GM21529 (cell line): Measurements from ENCODE around the gene SUV39H1.
"Not testable (repeated sequence)": the region's sequence is repeated elsewhere in the genome, so short reads cannot be mapped to it uniquely, and the experiment has no call there.

Experiments used
- ATAC-seq: cut with Tn5 transposase; IDR thresholded peaks from one replicate; pipeline ENCODE4 v1.9.1; 2021; ENCODE audit not compliant: unreplicated experiment

Gene SUV39H1

GRCh38 chrX:48696301-48696908 is at the start of gene SUV39H1:
TSS of gene SUV39H1 (plus strand) at chrX:48696734. CDS start at chrX:48696785, 51 bp downstream.
- peak; percentile 83 for ATAC-seq

DNA sequence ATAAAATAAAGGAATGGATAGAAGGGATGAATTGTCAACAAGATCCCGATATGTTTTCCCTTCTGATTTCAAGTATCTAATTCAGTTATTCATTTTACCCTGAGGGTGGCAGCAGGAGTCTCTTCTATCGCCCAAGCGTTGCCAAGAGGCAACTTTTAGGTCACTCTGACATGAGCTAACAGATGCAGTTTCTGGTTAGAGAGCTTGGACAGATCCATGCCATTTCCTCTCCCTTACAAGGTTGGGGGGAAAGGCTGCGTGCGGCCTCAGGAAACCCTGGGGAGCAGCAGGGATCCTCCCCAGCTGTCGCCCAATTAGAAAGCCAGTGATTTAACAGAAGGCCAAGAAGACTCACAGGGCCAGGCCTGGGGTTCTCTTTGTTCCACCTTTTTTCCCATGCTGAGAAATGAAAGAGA is 48.2 kb upstream of the SUV39H1 start:
- ATAC-seq = no peak

- ATAC-seq = no peak
Measured at GRCh38 chrX:48649102-48649501, 47.4 kb upstream of the SUV39H1 start.

- not testable (repeated sequence) for ATAC-seq
Measured at GRCh38 chrX:48652055-48652579, 44.4 kb upstream of the SUV39H1 start.

DNA sequence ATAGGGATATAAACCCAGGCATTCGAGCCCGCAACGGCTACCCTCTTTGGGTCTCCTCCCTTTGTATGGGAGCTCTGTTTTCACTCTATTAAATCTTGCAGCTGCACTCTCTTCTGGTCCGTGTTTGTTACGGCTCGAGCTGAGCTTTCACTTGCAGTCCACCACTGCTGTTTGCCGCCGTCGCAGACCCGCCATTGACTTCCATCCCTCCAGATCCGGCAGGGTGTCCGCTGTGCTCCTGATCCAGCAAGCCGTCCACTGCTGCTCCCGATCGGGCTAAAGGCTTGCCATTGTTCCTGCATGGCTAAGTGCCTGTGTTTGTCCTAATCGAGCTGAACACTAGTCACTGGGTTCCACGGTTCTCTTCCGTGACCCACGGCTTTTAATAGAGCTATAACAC is 41.8 kb upstream of the SUV39H1 start:
- ATAC-seq = not testable (repeated sequence)

GRCh38 chrX:48659686-48660085 is 36.8 kb upstream of the SUV39H1 start:
- ATAC-seq = not testable (repeated sequence)

DNA sequence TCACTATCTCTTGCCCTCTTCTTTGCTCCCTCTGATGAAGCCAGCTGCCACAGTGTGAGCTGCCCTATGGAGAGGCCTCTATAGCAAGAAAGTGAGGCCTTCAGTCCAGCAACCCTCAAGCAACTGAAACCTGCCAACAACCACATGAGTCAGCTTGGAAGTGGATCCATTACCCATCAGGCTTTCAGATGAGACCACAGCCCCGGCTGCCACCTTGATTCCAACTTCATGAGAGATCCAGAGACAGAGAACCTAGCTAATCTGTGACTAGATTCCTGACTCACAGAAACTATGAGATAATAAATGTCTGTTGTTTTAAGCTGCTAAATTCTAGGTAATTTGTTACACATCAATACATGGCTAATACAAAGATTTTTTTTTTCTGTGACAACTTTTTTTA is 33.3 kb upstream of the SUV39H1 start:
- no peak for ATAC-seq

DNA sequence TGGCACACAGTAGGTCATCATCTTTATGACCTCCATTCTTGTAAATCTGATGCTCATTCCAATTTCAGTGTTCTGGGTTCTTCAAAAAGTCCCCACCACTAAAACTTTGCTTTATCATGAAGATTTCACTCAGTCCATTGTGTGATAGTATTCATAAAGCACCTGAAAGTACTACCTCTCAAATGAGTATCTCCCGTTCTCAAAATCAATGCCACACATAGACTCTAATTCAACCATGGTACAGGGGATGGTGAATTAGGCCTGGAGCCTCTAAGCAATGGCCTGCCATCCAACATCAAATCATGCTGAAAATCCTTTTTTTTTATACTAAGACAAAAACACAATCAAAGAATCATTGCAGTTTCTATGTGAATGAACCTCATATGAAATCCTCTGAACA is 32.4 kb upstream of the SUV39H1 start:
- ATAC-seq = no peak

DNA sequence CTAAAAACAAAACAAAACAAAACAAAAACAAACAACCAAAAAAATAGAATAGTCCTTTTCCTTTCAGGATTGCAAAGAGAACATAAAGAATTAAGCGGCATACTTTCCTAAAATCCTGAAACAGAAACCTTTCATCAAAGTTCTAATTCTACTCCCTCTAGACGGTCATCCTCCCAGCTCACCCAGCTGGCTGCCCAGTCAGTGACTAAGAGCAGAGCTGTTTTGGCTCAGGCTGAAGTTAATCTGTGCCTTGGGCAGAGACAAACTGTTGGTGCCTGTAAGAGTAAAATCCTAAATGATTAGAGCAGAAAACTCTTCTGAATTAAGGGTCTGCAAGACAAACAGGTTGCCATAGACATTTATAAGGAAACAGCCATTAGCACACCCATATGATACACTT is 30.5 kb upstream of the SUV39H1 start:
- no peak for ATAC-seq

DNA sequence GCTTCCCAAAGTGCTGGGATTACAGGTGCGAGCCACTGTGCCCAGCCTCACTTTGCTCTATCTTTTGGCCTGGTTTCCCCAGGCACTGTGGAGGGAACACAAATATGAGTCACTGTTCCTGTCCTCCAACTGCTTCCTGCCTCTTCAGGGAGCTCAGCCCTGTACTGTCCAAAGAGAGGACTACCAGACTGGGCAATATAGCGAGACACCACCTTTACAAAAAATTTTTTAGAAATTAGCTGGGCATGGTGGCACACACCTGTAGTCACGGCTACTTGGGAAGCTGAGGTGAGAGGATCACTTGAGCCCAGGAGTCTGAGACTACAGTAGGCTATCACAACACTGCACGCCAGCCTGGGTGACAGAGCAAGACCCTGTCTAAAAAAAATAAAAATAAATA is 29.9 kb upstream of the SUV39H1 start:
- no peak for ATAC-seq

DNA sequence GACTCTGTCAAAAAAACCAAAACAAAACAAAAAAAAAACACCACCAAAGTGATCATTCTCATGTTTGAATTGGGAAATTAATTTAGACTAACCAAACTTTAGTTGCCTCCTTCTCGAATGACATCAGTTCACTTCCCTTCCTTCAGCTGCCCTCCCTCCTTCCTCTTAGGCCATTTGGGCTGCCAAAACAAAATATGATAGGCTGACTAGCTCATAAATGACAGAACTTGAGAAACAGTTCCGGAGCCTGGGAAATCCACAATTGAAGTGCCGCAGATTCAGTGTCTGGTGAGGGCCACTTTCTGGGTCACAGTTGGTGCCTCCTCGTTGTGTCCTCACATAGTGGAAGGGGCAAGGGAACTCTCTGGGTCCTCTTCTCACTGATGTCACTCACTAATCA is 29.0 kb upstream of the SUV39H1 start:
- ATAC-seq = no peak

GRCh38 chrX:48668187-48668586 is 28.3 kb upstream of the SUV39H1 start:
- ATAC-seq = not testable (repeated sequence)

DNA sequence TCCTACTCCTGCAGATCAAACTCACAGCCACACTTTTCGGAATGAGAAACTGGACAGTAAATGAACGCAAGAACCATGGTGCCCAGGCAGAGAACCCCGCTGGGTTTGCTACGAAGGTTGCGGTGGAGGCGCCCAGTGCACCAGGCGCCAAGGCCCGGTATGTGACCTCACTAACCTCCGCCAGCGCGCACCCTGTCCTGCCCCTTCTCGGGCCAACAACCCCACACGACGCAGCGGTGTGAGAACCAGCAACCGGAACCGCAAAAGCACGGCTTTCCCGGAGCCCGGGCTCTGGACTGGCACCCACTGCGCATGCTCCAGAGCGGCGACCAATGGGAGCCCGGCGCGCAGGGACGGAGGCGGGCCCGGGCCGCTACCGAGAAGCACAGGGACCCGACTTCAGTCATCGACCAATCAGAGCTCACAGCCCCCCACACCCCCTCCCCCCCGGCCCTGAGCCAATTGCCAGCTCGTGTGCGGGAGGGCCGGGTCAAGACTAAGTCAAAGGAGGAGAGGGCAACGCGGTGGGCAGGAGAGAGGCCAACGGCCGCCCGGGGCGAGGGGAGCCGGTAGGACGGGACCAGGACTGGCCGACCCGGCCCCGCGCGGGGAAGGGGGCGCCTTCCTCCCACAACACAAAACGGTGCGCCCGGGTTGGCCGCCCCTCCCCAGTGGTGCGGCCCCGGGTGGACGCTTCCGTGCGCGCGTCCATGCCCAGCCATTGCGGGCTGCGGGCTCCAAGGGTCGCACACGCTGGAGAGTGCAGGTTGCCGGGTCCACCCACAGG is 20.2 kb upstream of the SUV39H1 start:
- ATAC-seq = peak; percentile 89

DNA sequence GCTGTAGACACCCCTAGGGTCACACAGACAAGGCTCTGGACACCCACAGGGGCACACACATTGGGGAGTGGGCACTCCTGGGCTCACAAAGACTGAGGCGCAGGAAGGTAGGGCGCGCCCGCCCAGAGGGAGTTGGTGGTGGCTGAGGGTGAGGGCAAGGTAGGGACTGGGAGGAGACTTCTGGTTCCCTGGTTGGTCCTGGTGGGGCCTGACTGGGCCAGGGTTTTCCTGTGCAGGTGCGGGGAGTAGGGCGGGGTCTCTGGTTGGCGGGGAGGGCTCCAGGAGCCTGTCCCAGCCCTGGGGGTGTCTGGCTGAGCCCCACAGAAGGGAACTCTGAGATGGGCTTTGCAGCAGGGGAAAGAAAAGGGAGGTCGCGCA is 19.7 kb upstream of the SUV39H1 start:
- ATAC-seq = peak; percentile 11

- no peak for ATAC-seq
Measured at GRCh38 chrX:48677516-48677915, 19.0 kb upstream of the SUV39H1 start.

- not testable (repeated sequence) for ATAC-seq
Measured at GRCh38 chrX:48680467-48680866, 16.1 kb upstream of the SUV39H1 start.

DNA sequence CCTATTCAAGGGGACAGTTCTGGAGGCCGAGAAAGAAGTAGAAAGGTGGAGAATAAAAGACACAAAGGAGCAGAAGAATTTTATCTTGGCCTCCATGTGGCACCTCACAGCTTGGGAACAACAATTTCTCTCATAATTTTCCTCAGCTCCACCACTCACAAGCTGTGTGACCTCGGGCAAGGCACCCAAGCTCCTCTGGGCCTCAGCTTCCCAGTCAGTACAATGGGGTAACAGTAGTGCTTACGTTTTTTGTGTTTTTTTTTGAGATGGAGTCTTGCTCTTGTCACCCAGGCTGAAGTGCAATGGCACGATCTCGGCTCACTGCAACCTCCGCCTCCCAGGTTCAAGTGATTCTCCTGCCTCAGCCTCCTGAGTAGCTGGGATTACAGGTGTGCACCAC is 15.6 kb upstream of the SUV39H1 start:
- ATAC-seq = not testable (repeated sequence)

GRCh38 chrX:48681539-48682183 is 14.9 kb upstream of the SUV39H1 start:
- no peak for ATAC-seq

GRCh38 chrX:48682795-48683194 is 13.7 kb upstream of the SUV39H1 start:
- ATAC-seq = not testable (repeated sequence)

DNA sequence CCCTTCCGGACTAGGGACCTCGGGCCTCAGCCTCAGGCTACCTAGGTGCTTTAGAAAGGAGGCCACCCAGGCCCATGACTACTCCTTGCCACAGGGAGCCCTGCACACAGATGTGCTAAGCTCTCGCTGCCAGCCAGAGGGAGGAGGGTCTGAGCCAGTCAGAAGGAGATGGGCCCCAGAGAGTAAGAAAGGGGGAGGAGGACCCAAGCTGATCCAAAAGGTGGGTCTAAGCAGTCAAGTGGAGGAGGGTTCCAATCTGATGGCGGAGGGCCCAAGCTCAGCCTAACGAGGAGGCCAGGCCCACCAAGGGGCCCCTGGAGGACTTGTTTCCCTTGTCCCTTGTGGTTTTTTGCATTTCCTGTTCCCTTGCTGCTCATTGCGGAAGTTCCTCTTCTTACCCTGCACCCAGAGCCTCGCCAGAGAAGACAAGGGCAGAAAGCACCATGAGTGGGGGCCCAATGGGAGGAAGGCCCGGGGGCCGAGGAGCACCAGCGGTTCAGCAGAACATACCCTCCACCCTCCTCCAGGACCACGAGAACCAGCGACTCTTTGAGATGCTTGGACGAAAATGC is 13.0 kb upstream of the SUV39H1 start, which contains the start of gene WAS:
Gene WAS, plus strand, starts transcription at position 389 of the 572 bp plus-strand sequence. Its CDS starts 55 bp downstream, at position 444.
- peak; percentile 88 for ATAC-seq

GRCh38 chrX:48684134-48684533 is 12.4 kb upstream of the SUV39H1 start:
- ATAC-seq = peak; percentile 22
